ENCODE results near the gene CNTNAP2.

CNTNAP2 gene

GRCh38 chr7:146290746-146291145 is 174.1 kb downstream of the CNTNAP2 start:
- no peak for DNase-seq (ENCODE audit: low read depth in 2 of 2)

DNA sequence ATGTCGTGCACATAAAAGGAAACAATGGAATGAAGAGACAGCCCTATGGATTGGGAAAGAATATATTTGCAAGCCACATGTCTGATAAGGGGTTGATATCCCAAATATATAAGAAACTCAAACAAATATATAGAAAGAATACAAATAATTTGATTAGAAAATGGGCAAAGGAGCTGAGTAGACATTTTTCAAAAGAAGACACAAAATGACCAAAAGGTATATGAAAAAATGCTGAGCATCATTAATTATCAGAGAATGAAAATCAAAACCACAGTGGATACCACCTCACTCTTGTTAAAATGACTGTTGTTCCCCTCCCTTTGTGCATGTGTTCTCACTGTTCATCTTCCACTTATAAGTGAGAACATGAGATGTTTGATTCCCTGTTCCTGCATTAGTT is 175.3 kb downstream of the CNTNAP2 start:
- DNase-seq (ENCODE audit: low read depth in 2 of 2), result no peak

DNA sequence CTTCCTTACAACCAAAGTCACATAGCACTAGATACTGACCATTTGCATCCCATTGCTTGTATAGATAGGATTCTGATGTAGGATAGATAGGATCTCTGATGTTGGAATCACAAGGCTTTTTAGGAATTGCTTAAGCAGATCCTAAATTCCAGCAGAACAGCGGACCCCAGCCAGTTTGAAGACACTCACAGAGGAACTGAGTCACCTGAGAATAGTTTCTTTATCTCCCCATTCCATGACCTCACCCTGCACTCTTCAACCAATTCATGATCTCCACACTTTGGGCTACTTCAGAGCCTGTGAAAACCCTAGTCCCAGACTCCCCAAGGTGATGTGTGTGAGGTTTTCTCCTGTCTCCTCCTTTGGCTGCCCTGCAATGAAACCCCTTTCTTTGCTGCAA is 179.4 kb downstream of the CNTNAP2 start:
- DNase-seq (ENCODE audit: low read depth in 2 of 2), result no peak

- no peak for DNase-seq (ENCODE audit: low read depth in 2 of 2)
These were observed 198.4 kb downstream of the CNTNAP2 start for GRCh38 chr7:146314962-146315361.

DNA sequence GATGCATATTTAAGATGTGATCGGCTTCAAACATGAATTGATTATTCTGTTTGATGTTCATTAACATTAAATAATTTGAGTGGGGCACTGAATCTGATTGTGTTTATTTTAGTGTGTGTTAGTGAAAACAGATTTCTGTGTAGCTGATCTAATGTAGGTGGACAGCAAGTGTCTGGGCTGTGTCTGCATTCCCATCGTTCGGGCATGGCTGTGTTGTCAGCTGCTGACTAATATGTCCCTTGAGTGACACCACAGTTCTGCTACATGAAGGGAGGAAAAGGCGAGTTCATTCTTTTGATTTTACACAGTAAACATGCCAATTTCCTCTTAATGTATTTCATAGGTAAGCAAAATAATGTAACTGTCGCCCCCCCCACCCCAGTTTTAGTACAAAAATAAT is 203.0 kb downstream of the CNTNAP2 start:
- no peak for DNase-seq (ENCODE audit: low read depth in 2 of 2)

DNA sequence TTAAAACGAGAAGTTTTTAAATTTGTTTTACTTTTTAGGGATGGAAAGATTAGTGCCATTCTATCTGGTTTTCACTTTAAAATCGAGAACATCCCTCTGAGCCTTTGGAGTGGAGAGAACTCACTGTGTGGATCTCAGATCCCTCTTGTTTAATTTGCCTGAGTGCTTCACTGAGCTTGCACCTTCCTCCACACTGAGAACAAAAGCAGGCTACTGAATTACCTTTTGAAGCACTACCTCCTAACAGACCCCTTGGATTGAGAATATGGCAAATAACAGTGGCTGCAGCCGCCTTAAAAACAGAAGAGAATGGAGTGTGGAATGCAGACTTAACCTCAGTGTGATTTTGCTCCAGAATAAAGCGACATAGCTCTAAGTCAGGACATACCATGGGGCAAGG is 204.7 kb downstream of the CNTNAP2 start:
- DNase-seq (ENCODE audit: low read depth in 2 of 2), result no peak

DNA sequence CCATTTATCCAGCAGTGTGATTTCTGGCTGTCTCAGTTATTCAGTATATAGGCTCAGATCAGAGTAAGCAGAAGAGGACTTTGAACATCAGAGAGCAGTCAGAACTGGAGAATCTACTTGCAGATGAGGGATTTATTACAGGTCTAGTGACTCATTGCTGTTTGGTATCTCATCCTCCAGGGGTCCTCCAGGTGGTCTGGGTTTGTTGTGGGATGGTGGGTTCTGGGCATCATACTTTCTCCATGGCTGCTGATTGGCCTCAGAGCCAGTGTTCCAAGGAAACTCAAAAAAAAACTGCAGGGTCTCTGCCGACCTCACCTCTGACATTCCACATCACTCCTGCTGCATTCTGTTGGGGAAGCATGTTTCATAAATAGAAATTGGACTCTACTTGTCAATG is 214.8 kb downstream of the CNTNAP2 start:
- no peak for DNase-seq (ENCODE audit: low read depth in 2 of 2)

- no peak for DNase-seq (ENCODE audit: low read depth in 2 of 2)
These were observed 228.7 kb downstream of the CNTNAP2 start for GRCh38 chr7:146345251-146345650.

- DNase-seq (ENCODE audit: low read depth in 2 of 2), result no peak
These were observed 229.5 kb downstream of the CNTNAP2 start for GRCh38 chr7:146346096-146346495.

DNA sequence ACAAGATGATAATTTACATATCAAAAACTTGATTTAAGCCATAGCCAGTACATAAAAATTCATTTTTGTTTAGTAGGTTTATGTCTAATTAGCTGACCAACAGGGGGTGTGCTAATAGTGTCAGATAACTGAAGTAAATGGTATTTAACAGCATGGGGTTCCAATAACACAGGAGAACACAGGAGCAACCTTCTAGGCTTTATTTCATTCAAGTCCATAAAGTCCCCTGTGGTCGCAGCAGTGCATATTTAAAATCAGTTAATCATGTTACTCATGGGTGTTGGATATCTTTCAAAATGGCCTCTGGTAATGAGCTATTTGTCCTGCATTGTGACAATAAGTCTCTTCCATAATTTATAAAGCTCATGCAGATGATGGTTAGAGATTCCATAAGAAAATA is 238.6 kb downstream of the CNTNAP2 start:
- DNase-seq (ENCODE audit: low read depth in 2 of 2), result no peak

DNA sequence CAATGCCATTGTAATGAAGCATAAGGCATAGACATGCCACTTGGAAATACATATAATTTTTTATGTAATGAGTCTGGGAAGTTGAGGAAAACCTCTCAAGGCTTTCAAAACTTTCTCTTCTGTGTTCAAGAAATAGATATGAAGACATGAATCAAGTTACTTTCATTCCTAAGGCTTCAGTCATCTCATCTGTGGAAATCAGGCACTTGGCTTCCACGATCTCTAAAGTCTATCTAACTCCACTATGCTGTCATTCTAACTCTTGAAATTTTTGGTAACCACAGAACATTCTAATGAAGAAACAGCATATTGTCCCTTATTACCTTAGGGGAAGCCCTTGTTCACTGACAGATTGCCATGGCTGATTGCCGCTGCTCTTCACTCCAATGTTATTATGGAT is 242.6 kb downstream of the CNTNAP2 start:
- DNase-seq (ENCODE audit: low read depth in 2 of 2), result no peak

GRCh38 chr7:146366938-146367337 is 250.3 kb downstream of the CNTNAP2 start:
- no peak for DNase-seq (ENCODE audit: low read depth in 2 of 2)

- DNase-seq (ENCODE audit: low read depth in 2 of 2), result no peak
These were observed 253.6 kb downstream of the CNTNAP2 start for GRCh38 chr7:146370171-146370570.

DNA sequence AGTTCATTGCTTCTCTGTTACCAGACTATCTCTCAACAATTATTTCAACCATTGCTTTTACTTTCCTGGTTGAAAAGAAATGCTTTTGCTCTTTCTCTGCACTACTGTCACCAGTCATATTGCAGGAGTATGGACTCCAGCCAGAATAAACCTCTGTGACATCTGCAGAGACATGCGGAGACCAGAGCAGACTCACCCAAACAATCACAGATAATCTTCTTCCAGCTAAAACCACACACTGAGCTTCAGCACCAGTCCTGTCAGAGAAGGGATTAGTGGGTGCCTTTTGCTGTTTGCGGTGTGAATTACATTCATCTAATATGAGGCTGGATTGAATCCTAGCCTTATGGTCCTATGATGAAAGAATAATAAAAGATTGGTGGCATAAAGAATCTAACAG is 258.6 kb downstream of the CNTNAP2 start:
- no peak for DNase-seq (ENCODE audit: low read depth in 2 of 2)

DNA sequence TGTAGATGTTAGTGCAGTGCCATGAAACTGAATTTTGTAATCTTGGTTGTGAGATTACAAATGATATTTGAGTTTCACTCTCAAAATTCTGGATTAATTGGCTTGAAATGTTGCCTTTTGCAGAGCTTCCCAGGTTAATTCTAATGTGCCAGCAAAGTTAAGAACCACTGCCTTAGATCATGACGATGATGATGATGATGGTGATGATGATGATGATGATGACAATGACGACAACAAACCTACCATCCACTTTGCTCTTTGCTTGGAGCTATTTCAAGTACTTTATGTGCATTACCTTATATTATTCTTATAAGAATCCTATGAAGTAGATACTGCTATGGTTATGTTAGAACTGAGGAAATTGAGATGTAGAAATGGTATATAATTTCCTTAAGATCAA is 261.6 kb downstream of the CNTNAP2 start:
- DNase-seq (ENCODE audit: low read depth in 2 of 2), result no peak

- no peak for DNase-seq (ENCODE audit: low read depth in 2 of 2)
These were observed 270.5 kb downstream of the CNTNAP2 start for GRCh38 chr7:146387140-146387539.

DNA sequence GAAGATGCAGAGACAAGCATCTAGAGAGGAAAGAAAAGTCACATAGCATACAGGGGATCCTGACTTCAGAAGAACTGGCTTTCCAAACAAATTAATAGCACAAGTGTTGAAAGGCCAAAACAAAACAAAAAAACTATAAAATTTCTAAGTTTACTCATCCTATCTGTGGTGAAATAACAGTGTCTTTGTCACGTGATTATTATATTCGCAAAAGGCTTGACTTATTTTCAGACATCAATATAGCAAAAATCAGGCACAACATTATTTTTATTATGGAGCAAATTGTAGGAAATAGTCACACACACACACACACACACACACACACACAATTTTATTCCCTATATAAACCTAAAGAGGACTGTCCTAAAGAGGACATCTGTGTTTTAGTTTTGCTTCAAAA is 272.3 kb downstream of the CNTNAP2 start:
- DNase-seq (ENCODE audit: low read depth in 2 of 2), result no peak

DNA sequence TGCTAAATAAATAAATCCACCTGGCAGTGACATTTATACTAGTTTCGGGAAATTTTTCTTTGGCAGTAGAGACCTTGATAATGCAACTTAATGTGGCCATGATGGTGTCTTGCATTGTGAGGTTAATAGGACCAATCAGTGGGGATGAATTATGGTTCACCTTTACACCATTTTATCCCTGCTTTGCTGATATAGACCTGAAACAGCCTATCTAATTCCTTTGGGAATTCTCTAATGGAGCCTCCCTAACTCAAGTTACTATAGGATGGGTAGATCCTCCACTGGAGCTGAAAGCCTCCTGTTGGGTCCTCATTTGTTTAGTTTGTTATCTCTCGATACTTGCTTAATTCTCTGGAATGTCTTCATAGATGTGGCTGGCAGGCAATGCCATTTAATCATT is 276.7 kb downstream of the CNTNAP2 start:
- no peak for DNase-seq (ENCODE audit: low read depth in 2 of 2)

GRCh38 chr7:146397141-146397540 is 280.5 kb downstream of the CNTNAP2 start:
- no peak for DNase-seq (ENCODE audit: low read depth in 2 of 2)

- no peak for DNase-seq (ENCODE audit: low read depth in 2 of 2)
These were observed 285.3 kb downstream of the CNTNAP2 start for GRCh38 chr7:146401939-146402338.

DNA sequence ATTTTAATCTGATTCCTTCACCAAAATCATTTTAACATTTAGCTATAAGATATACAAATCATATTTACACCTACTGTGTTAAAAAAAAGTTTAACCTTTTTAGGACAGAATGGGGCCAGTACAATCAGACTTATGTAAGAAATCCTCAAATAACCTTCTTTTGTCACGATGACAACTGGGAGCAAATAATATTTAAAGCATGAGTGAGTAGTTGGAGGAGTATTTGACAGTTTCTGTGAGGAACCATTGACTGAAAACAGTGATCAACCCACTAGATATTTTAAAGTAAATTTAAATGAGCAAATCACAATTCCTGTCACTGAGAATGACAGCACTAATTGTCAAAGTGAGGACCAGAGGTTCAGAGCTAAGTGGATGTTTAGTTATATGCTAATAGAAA is 289.1 kb downstream of the CNTNAP2 start:
- no peak for DNase-seq (ENCODE audit: low read depth in 2 of 2)

DNA sequence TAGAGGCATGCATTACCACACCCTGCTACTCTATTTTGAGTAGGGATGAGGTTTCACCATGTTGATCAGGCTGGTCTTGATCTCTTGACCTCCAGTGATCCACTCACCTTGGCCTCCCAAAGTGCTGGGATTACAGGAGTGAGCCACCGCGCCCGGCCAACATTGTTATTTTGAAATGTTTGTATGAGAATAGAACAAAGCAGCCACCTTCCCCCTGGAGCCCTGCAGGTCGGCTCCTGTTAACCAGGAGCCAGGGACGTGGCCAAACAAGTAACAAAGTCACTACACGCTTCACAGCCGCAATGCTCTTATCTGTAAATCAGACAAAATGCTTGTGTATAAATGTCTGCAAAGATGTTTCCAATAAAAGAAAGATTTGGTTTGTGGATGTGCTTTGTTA is 295.4 kb downstream of the CNTNAP2 start:
- DNase-seq (ENCODE audit: low read depth in 2 of 2), result no peak

- DNase-seq (ENCODE audit: low read depth in 2 of 2), result no peak
These were observed 296.2 kb downstream of the CNTNAP2 start for GRCh38 chr7:146412781-146413180.

DNA sequence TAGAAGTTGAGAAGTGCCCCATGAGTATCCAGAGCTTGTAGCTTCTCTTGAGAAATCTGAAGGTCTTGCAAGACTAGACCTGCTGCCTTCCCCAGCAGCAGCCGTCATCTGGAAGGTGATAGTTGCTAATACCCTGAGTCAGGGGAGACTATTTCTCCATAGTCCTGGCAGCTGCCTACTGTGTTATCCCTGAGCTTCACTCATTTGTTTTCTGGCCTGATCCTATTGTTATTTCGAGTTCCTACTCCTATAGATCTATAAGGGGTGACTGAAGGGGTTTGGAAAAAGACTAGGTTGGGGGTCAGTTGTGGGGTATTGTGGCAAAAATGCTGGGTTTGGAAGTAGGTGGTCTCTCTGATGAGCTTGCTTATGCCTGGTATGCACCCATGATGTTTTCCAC is 297.8 kb downstream of the CNTNAP2 start:
- no peak for DNase-seq (ENCODE audit: low read depth in 2 of 2)

GRCh38 chr7:146414937-146415336 is 298.3 kb downstream of the CNTNAP2 start:
- DNase-seq (ENCODE audit: low read depth in 2 of 2), result no peak
